Keratinocyte (primary cell): Measurements from ENCODE around the gene KRT82. TPM values are rescaled to one million over a fixed set of nuclear protein-coding genes. Genes with fewer than 3 reads are reported as not detected.

ENCODE experiments used
- DNase-seq: peaks from one replicate; pipeline ENCODE4 v3.0.0-alpha.2; 2011; ENCODE audit warnings: low read depth, missing footprints, low spot score
- FAIRE-seq: peaks from 2 replicates; lab custom pipeline; 2011; peaks lifted over from hg19 to GRCh38; lab: Jason Lieb, UNC
- H2AFZ ChIP-seq: 2 replicates; pipeline ENCODE4 v1.6.0; 2012; ENCODE audit warnings: low read length, control low read depth, inconsistent platforms; ENCODE audit not compliant: control insufficient read depth
- H3K27ac ChIP-seq: 2 replicates; pipeline ENCODE4 v1.5.1; 2011; ENCODE audit warnings: low read length; ENCODE audit not compliant: control insufficient read depth, insufficient read depth
- H3K27me3 ChIP-seq: 3 replicates; pipeline ENCODE4 v1.6.0; 2011; ENCODE audit warnings: low read length; ENCODE audit not compliant: control insufficient read depth, insufficient read depth; ENCODE audit errors: extremely low read depth
- H3K36me3 ChIP-seq, 2 experiments: 2 replicates in 1 of 2; 3 replicates in 1 of 2; pipeline ENCODE4 v1.5.1; 2011; ENCODE audit warnings: low read length in 2 of 2, mild to moderate bottlenecking in 1 of 2; ENCODE audit not compliant: control insufficient read depth in 2 of 2, insufficient read depth in 2 of 2; ENCODE audit errors: extremely low read depth in 1 of 2
- H3K4me1 ChIP-seq: 3 replicates; pipeline ENCODE4 v1.5.1; 2011; ENCODE audit warnings: low read length; ENCODE audit not compliant: control insufficient read depth, insufficient read depth; ENCODE audit errors: extremely low read depth
- H3K4me2 ChIP-seq: 3 replicates; pipeline ENCODE4 v1.6.0; 2011; ENCODE audit warnings: low read depth, low read length; ENCODE audit not compliant: control insufficient read depth, insufficient read depth; ENCODE audit errors: extremely low read depth
- H3K4me3 ChIP-seq, 3 experiments: fragments of 200-600 bp in 1 of 3; sonication (generic) in 1 of 3; 2 replicates in 2 of 3; 3 replicates in 1 of 3; pipeline ENCODE4 v1.5.1; 2011 to 2016; ENCODE audit warnings: low read length in 3 of 3, mild to moderate bottlenecking in 3 of 3, control low read depth in 2 of 3, inconsistent platforms in 1 of 3, low read depth in 1 of 3, mixed read lengths in 1 of 3, mixed run types in 1 of 3, moderate library complexity in 1 of 3; ENCODE audit not compliant: control insufficient read depth in 2 of 3, insufficient read depth in 2 of 3; ENCODE audit errors: extremely low read depth in 1 of 3
- H3K79me2 ChIP-seq: 2 replicates; pipeline ENCODE4 v1.6.0; 2012; ENCODE audit warnings: low read length; ENCODE audit not compliant: control insufficient read depth, insufficient read depth
- H3K9ac ChIP-seq: 3 replicates; pipeline ENCODE4 v1.6.0; 2011; ENCODE audit warnings: low read length; ENCODE audit not compliant: control insufficient read depth, insufficient read depth; ENCODE audit errors: extremely low read depth
- H3K9me1 ChIP-seq: 3 replicates; pipeline ENCODE4 v1.6.0; 2011; ENCODE audit warnings: low read length; ENCODE audit not compliant: control insufficient read depth, insufficient read depth; ENCODE audit errors: extremely low read depth
- H3K9me3 ChIP-seq: 2 replicates; pipeline ENCODE4 v1.5.1; 2012; ENCODE audit warnings: low read depth, low read length; ENCODE audit not compliant: control insufficient read depth
- H4K20me1 ChIP-seq: 3 replicates; pipeline ENCODE4 v1.6.0; 2011; ENCODE audit warnings: low read length; ENCODE audit not compliant: control insufficient read depth, insufficient read depth; ENCODE audit errors: extremely low read depth
- EZH2 ChIP-seq: IDR thresholded peaks from one replicate; pipeline ENCODE4 v1.6.1; 2012; ENCODE audit warnings: inconsistent platforms, mild to moderate bottlenecking, low read length, moderate library complexity
- dilution Hi-C: fragments of 300-500 bp; cut with MboI; formaldehyde crosslinking; loops from one replicate; pipeline ENCODE4 v1.7.0; 2020; ENCODE audit warnings: low sequenced_read_pairs; ENCODE audit not compliant: extremely low pct_ligation_motif_present
- polyA plus RNA-seq, 5 experiments: library from polyadenylated mRNA; depleted of rRNA in 3 of 5; stranded (reverse) in 3 of 5; stranded (forward) in 1 of 5; unstranded in 1 of 5; fragments of >200 nt; gene quantifications; 1 replicate in 1 of 5; 2 replicates in 3 of 5; 3 replicates in 1 of 5; pipeline versions ENCODE4 v1.2.1 to v1.2.3, GENCODE V29; 2011 to 2012; ENCODE audit warnings: missing spikeins in 2 of 5, low read depth in 1 of 5, low replicate concordance in 1 of 5
- TF ChIP-seq, protein P1 (sequence below), 3 experiments: IDR thresholded peaks in 1 of 3; conservative IDR thresholded peaks in 1 of 3; optimal IDR thresholded peaks in 1 of 3; 2 replicates in 2 of 3; 3 replicates in 1 of 3; pipeline versions ENCODE3 to v1.5.1; 2011; ENCODE audit warnings: low read length in 3 of 3, mild to moderate bottlenecking in 3 of 3, moderate library complexity in 2 of 3, control low read depth in 1 of 3, inconsistent platforms in 1 of 3; ENCODE audit not compliant: insufficient read depth in 2 of 3; ENCODE audit errors: extremely low read depth in 1 of 3

KRT82 gene
- polyA plus RNA-seq, 1 donor (not counting 4 experiments of a cell fraction or from before 2014, with no cell fraction given): not detected

DNA sequence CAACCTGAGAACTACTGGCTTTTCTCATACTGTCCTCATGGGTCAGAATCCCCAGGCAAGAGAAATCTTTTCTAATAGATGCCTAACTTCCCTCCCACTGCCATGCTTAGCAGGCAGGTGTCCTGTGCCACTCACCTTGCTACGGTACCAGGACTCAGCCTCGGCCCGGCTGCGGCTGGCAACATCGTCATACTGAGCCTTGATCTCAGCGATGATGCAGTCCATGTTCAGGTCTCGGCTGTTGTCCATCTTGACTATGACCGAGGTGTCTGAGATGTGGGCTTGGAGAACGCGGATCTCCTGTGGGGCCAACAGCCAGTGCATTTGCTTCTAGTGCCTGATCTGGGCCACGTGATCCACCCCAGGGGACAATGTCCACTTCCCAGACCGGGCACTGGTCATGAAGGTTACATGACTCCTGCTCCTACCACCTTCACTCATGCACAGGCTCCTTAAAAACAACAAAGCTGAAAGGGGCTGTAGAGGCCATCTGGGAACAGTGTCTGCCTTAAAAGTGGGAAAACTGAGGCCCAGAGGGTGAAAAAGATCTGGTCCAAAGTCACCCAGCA, 42.9 kb downstream of the KRT82 start:
- no peak for FAIRE-seq
- Histone ChIP-seq H3K4me3 (no peak overlapping the region), H3K9me3 (no peaks in the 10 kb centered on the region), H2AFZ (no peak overlapping the region), H3K4me2 (no peak overlapping the region), H3K4me1 (no peaks in the 10 kb centered on the region), H3K79me2 (no peaks in the 10 kb centered on the region), H3K27me3 (peaks cover 19% of the 10 kb centered on the region), H4K20me1 (no peaks in the 10 kb centered on the region), H3K27ac (no peak overlapping the region), H3K9ac (no peak overlapping the region), H3K36me3 (no peaks in the 10 kb centered on the region), H3K9me1 (no peaks in the 10 kb centered on the region)
- dilution Hi-C loops: no loop called here
- DNase-seq: no peak
- TF ChIP-seq EZH2: no peak
- TF ChIP-seq, protein P1, sequence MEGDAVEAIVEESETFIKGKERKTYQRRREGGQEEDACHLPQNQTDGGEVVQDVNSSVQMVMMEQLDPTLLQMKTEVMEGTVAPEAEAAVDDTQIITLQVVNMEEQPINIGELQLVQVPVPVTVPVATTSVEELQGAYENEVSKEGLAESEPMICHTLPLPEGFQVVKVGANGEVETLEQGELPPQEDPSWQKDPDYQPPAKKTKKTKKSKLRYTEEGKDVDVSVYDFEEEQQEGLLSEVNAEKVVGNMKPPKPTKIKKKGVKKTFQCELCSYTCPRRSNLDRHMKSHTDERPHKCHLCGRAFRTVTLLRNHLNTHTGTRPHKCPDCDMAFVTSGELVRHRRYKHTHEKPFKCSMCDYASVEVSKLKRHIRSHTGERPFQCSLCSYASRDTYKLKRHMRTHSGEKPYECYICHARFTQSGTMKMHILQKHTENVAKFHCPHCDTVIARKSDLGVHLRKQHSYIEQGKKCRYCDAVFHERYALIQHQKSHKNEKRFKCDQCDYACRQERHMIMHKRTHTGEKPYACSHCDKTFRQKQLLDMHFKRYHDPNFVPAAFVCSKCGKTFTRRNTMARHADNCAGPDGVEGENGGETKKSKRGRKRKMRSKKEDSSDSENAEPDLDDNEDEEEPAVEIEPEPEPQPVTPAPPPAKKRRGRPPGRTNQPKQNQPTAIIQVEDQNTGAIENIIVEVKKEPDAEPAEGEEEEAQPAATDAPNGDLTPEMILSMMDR (optimal IDR thresholded peaks at IDR 0.05 in 1 of 3, IDR thresholded peaks at IDR 0.05 in 1 of 3, conservative IDR thresholded peaks at IDR 0.05 in 1 of 3; ENCODE audit: extremely low read depth in 1 of 3, insufficient read depth in 2 of 3, low read length in 3 of 3): no peak

DNA sequence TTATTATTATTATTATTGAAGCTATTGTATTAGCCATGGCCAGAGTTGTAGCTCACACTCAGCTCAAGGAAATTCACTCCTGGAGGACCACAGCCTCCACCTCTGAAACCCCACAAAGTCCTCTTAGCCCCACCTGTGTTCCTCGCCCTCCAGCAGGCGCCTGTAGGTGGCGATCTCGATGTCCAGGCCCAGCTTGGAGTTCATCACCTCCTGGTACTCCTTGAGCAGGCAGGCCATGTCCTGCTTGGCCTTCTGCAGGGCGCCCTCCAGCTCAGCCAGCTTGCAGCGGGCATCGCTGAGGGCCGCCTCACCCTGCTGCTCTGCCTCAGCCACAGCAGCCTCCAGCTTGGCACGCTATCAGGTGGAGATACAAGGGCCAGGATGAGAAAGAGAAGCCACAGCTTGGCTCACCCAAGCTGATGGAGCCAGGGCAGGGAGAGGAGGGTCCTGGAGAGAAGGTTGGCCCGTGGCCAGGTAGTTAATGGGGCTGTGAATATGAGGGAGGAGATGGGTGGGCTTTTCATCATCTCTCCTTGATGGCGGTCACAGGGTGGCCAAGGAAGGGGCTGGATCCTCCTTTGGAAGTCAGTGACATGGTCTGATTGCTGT, 43.9 kb downstream of the KRT82 start:
- FAIRE-seq (no peak), DNase-seq (no peak)
- H3K27ac ChIP-seq: no peak overlapping the region
- TF ChIP-seq EZH2: no peak
- TF ChIP-seq, protein P1 (optimal IDR thresholded peaks at IDR 0.05 in 1 of 3, IDR thresholded peaks at IDR 0.05 in 1 of 3, conservative IDR thresholded peaks at IDR 0.05 in 1 of 3; ENCODE audit: extremely low read depth in 1 of 3, insufficient read depth in 2 of 3, low read length in 3 of 3): peak; percentile 24 to 36 (median 29)
- no peaks in the 10 kb centered on the region for H3K79me2 ChIP-seq
- no peaks in the 10 kb centered on the region for H3K36me3 ChIP-seq
- no peak overlapping the region for H3K4me3 ChIP-seq
- H3K27me3 ChIP-seq: peaks cover 14% of the 10 kb centered on the region
- no peaks in the 10 kb centered on the region for H3K4me1 ChIP-seq
- no peak overlapping the region for H2AFZ ChIP-seq
- H3K9ac ChIP-seq: no peak overlapping the region
- no peaks in the 10 kb centered on the region for H3K9me1 ChIP-seq
- H4K20me1 ChIP-seq: no peaks in the 10 kb centered on the region
- no peaks in the 10 kb centered on the region for H3K9me3 ChIP-seq
- dilution Hi-C loops: no loop called here
- no peak overlapping the region for H3K4me2 ChIP-seq
